Thyroid gland (tissue), 4 donors: ENCODE measurements around the gene TMEM94. TPM values are rescaled to one million over a fixed set of nuclear protein-coding genes. Genes with fewer than 3 reads are reported as not detected.
A peak's percentile ranks its signal among the peaks of the same experiment; 100 is the strongest.

Experiments
- DNase-seq, 2 donors: peaks; one replicate each; pipeline ENCODE4 v3.0.0-alpha.2; 2019
- H3K27ac ChIP-seq, 3 donors: fragments of 200-600 bp; sonication (generic); 1 replicate in 2 of 3; 2 replicates in 1 of 3; pipeline ENCODE4 v1.5.1; 2016 to 2019; ENCODE audit warnings: mild to moderate bottlenecking in 1 of 3, moderate library complexity in 1 of 3
- H3K27me3 ChIP-seq: fragments of 200-600 bp; sonication (generic); one replicate; pipeline ENCODE4 v1.5.1; 2019
- H3K36me3 ChIP-seq, 2 donors: fragments of 200-600 bp; sonication (generic); one replicate each; pipeline ENCODE4 v1.5.1; 2016 to 2019
- H3K4me1 ChIP-seq, 2 donors: fragments of 200-600 bp; sonication (generic); one replicate each; pipeline ENCODE4 v1.5.1; 2017 to 2019
- H3K4me3 ChIP-seq, 3 donors: fragments of 200-600 bp; sonication (generic); replicated peaks in 1 of 3; 1 replicate in 2 of 3; 2 replicates in 1 of 3; pipeline ENCODE4 v1.5.1; 2016; ENCODE audit warnings: mild to moderate bottlenecking in 1 of 3
- H3K9me3 ChIP-seq: fragments of 200-600 bp; sonication (generic); one replicate; pipeline ENCODE4 v1.5.1; 2017
- CTCF ChIP-seq, 6 experiments: fragments of 200-600 bp in 3 of 6; fragments of 450-650 bp in 3 of 6; sonication (generic) in 3 of 6; IDR thresholded peaks; one replicate each; pipeline ENCODE4 v1.5.1; 2016 to 2019; ENCODE audit warnings: antibody characterized with exemption in 6 of 6, mild to moderate bottlenecking in 2 of 6, inconsistent platforms in 1 of 6, moderate library complexity in 1 of 6
- POLR2A ChIP-seq, 2 donors: fragments of 450-650 bp; IDR thresholded peaks; one replicate each; pipeline ENCODE4 v1.6.1; 2017; ENCODE audit warnings: antibody characterized with exemption in 2 of 2, mild to moderate bottlenecking in 2 of 2, moderate library complexity in 1 of 2
- WGBS, 2 donors: methylation state at CpG; one replicate each; pipeline ENCODE4 v1.1.5; 2017; 5-methylcytosine and 5-hydroxymethylcytosine counted together
- intact Hi-C: fragments of 100-400 bp; cut with DNase I; formaldehyde crosslinking; loops from one replicate; pipeline ENCODE4 v1.15.1; 2023
- total RNA-seq, 4 donors: library from RNA; depleted of rRNA; stranded (reverse); fragments of >200 nt; gene quantifications; one replicate each; pipeline ENCODE4 v1.2.3, GENCODE V29; 2016

The TMEM94 gene
- total RNA-seq, 4 donors from 2014 or later, result 52.1 to 116 (median 92.7) TPM

GRCh38 chr17:75506888-75507287, 50.5 kb downstream of the TMEM94 start:
- intact Hi-C loops, result loop anchor here (5.0 kb wide), 1 partner anchor 80 kb away; no protein-coding TSS in a partner anchor
- Histone ChIP-seq H3K27ac (no peak overlapping the region), H3K9me3 (no peaks in the 10 kb centered on the region), H3K36me3 (peaks cover 23 to 34% of the 10 kb centered on the region in 2 donors), H3K27me3 (no peaks in the 10 kb centered on the region), H3K4me3 (no peak overlapping the region), H3K4me1 (peaks cover 15 to 22% of the 10 kb centered on the region in 2 donors)
- 88 to 93% methylated on average over 13 to 15 of the region's 20 CpGs for WGBS, 2 donors
- no peak for DNase-seq
- TF ChIP-seq POLR2A (IDR thresholded peaks at IDR 0.05) (no peak), CTCF (IDR thresholded peaks at IDR 0.05) (no peak)

DNA sequence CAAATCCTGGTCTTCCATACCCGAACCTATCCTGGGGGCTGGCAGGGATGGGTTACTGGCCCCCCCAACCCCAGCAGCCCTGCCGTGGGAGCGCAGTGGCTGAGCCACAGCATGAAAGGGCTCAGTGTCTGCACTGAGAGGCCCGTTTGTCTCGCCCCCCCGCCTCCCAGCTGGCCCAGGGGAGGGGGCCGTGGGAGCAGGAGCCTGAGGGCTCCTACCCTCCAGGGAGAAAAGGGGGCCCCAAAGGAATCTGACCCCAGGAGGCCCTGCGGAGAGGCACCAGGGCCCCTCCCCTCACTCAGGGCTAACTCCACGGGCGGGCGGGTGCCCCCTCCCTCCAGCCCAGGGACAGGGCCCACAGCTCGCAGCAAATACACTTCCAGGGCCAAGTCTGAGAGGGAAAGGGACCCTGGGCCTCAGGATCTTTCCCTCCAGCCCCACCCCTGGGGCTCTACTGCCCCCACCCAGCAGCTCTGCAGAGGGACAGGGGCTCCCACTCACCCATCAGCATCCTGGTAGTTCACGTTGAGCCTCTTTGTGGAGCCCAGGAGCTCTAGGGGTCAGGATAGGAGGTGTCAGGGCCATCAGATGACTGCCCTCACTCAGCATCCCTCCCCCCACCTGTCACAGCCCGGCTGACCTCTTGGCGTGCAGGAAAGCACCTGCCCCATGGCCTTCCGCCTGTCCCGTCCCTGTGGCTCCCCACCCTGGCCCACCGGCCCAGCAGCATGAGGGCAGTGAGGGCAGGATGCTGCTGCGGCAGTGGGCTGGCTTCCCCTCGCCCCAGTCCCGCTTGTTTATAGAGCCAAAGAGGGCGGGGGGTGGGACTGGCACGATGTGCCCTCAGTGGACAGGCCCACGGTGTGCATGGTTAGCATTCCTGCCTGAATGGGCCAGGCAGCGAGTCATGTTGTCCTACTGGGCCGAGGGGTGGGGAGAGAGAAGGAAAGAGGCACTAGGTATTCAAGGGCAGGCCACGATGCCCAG, 51.6 kb downstream of the TMEM94 start:
- Histone ChIP-seq H3K36me3 (peaks cover 23 to 27% of the 10 kb centered on the region in 2 donors), H3K4me1 (peaks cover 25 to 32% of the 10 kb centered on the region in 2 donors), H3K27me3 (no peaks in the 10 kb centered on the region), H3K9me3 (no peaks in the 10 kb centered on the region), H3K4me3 (no peak overlapping the region), H3K27ac (peak overlapping the region in 2 of 3 donors; percentile 70 to 87)
- 67 to 74% methylated on average over 8 to 18 of the region's 27 CpGs for WGBS, 2 donors
- intact Hi-C loops, result loop anchor here (5.0 kb wide), 1 partner anchor 81 kb away; no protein-coding TSS in a partner anchor
- TF ChIP-seq CTCF (IDR thresholded peaks at IDR 0.05) (no peak), POLR2A (IDR thresholded peaks at IDR 0.05) (no peak)
- DNase-seq, result no peak

DNA sequence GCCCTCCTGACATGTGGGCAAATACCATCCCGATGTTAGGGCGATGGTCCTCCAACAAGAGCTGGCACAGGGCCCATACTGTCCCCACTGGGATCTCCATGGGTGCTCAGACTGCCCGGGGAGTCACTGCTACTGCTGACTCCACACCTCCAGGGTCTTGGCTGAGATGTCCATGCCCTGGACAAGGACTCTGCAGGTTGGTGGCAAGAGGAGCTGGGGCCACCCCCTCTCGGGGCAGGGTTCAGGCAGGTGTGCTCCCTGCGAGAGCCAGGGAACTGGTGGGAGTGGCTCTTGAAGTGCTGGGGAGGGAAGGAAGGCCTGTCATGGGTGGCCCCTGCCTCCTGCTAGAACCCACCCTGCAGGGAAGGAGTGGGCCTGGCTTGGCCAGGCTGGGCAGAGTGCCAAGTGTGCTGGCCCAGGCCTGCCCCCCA, 52.5 kb downstream of the TMEM94 start:
- Histone ChIP-seq H3K4me3 (no peak overlapping the region), H3K4me1 (peaks cover 32 to 35% of the 10 kb centered on the region in 2 donors)
- intact Hi-C loops, result loop anchor here (5.0 kb wide), 1 partner anchor 82 kb away; no protein-coding TSS in a partner anchor

DNA sequence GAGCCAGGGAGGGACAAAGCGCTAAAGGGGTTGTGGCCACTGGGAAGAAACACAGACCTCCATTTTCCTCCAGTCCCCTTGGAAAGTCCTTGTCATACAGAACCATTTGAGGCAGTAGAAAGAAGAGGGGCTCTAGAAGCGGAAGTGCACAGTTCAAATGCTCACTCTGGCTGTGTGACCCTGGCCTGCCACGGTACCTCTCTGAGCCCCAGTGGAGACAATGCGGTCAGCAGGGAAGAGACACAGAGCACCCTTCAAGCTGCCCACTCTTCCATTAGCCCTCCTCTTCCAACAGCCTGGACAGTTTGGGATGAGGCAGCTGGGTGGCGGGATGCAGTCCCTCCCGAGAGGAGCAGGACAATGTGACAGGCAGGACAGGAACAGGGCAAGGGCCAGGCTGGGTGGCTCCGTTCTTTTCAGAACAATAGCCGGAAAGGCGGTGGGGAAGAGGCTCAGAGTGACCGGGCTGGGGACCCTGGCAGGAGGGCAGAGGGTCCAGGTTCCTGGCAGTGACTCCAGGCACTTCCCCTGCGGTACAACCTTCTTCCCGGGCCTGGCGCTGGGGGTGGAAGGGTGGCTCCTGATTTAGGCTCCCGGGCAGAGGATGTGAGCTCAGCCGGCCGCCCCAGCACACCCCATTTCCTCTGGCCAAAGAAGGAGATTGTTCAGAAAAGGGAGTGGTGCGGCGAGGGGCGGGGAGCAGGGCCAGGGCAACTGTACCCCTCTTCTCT, 53.3 kb downstream of the TMEM94 start:
- WGBS, 2 donors, result 81 to 82% methylated on average over 18 to 19 of the region's 19 CpGs
- DNase-seq, result peak; percentile 25 to 40
- intact Hi-C loops, result loop anchor here (5.0 kb wide), 1 partner anchor 82 kb away; no protein-coding TSS in a partner anchor
- Histone ChIP-seq H3K27me3 (no peaks in the 10 kb centered on the region), H3K4me1 (peaks cover 39 to 43% of the 10 kb centered on the region in 2 donors), H3K4me3 (no peak overlapping the region), H3K9me3 (no peaks in the 10 kb centered on the region), H3K27ac (peak overlapping the region; percentile 54 to 87 (median 70)), H3K36me3 (peaks cover 17% of the 10 kb centered on the region in 2 donors)
- TF ChIP-seq CTCF (IDR thresholded peaks at IDR 0.05), result no peak
- TF ChIP-seq POLR2A (IDR thresholded peaks at IDR 0.05), result no peak

More for the DNA sequence above, 52.5 kb downstream of the TMEM94 start:
- WGBS, 2 donors, result 39 to 57% methylated on average over 4 to 5 of the region's 5 CpGs
- H3K27ac ChIP-seq, result peak overlapping the region in 2 of 3 donors; percentile 70 to 87
- DNase-seq, result no peak
- peaks cover 17 to 21% of the 10 kb centered on the region in 2 donors for H3K36me3 ChIP-seq
- no peaks in the 10 kb centered on the region for H3K9me3 ChIP-seq
- no peaks in the 10 kb centered on the region for H3K27me3 ChIP-seq
- TF ChIP-seq POLR2A (IDR thresholded peaks at IDR 0.05) (no peak), CTCF (IDR thresholded peaks at IDR 0.05) (no peak)
